HG02678 (cell line): Measurements from ENCODE around the gene EIF1AY.
"Not testable (repeated sequence)": the region's sequence is repeated elsewhere in the genome, so short reads cannot be mapped to it uniquely, and the experiment has no call there.

Experiments used
- ATAC-seq: cut with Tn5 transposase; IDR thresholded peaks from one replicate; pipeline ENCODE4 v1.9.1; 2021; ENCODE audit warnings: mild to moderate bottlenecking, moderate library complexity; ENCODE audit not compliant: unreplicated experiment

EIF1AY gene, protein sequence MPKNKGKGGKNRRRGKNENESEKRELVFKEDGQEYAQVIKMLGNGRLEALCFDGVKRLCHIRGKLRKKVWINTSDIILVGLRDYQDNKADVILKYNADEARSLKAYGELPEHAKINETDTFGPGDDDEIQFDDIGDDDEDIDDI

GRCh38 chrY:20575531-20576121 lies at the start of gene EIF1AY:
Gene EIF1AY (plus strand): TSS chrY:20575776. CDS start chrY:20575872, 96 bp downstream.
- peak; percentile 96 for ATAC-seq

GRCh38 chrY:20528435-20528834 lies 47.1 kb upstream of the EIF1AY start:
- ATAC-seq: no peak

DNA sequence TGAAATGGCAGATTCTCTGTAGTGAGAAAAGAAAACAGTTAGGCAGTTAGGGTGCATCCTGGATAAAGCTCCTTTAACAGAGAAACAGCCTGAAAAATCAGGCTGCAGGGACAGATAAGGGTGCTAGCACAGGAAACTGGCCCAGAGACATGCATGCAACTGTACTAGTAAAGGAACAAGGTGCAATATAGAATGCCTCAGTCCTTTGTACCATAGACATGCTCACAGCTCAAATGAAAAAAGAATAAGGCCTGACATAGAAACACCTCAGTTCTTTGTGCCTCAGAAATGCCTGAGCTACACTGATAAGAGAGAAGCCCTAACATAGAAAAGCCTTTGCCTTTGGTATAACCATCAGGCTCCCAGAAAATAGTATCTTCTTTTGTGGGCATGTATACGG lies 37.4 kb upstream of the EIF1AY start:
- no peak for ATAC-seq

GRCh38 chrY:20538933-20539332 lies 36.6 kb upstream of the EIF1AY start:
- no peak for ATAC-seq

DNA sequence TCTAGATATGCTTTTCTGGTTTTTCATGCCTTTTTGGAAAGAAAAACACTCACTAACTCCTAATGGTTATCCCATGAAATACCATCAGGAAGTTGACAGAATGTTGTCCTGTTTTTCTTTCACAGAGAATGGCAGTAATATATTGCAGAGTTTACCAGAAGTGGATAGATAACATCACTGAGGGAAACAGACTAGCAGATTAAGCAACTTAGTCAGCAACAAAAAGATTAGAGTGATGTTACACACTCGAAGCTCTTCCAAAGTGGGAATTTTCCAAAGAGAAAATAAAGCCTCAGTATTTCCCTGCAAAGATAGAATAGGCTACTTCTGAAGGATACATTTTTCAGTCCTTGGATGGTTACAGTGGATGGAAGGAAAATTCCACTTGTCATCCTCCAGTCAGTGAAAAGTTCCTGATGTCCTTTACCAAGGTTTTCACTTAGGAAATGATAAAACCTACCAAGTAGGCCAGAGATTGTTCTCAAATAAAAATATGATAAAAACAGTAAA lies 31.1 kb upstream of the EIF1AY start:
- ATAC-seq: no peak

- no peak for ATAC-seq
Observed at GRCh38 chrY:20546071-20546470, 29.5 kb upstream of the EIF1AY start.

DNA sequence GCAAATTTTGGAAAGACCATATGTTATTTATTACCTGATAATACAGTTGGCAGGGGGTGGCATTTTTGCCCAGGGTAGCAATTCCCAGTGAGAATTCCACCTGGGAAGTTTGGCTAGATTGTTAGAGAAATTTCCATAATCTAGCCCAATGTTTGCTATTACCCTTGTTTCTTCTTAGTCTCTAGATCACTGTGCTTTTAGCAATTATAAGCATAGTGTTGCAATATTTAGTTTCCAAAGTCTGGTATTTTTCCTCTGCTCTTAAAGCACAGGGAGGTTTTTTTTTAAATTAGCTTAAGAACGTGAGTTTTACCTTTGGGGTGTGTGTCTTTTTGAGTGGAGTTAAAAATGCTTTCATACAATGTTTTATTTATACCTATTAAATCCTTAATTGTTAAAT lies 26.3 kb upstream of the EIF1AY start:
- no peak for ATAC-seq

GRCh38 chrY:20551840-20552239 lies 23.7 kb upstream of the EIF1AY start:
- ATAC-seq: no peak

DNA sequence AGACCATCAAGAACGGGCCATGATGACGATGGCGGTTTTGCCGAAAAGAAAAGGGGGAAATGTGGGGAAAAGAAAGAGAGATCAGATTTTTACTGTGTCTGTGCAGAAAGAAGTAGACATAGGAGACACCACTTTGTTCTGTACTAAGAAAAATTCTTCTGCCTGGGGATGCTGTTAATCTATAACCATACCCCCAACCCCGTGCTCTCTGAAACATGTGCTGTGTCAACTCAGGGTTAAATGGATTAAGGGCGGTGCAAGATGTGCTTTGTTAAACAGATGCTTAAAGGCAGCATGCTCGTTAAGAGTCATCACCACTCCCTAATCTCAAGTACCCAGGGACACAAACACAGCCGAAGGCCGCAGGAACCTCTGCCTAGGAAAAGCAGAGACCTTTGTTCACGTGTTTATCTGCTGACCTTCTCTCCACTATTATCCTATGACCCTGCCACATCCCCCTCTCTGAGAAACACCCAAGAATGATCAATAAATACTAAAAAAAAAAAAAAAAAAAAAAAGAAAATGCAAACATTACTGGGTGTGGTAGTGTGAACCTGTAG lies 22.7 kb upstream of the EIF1AY start:
- not testable (repeated sequence) for ATAC-seq

DNA sequence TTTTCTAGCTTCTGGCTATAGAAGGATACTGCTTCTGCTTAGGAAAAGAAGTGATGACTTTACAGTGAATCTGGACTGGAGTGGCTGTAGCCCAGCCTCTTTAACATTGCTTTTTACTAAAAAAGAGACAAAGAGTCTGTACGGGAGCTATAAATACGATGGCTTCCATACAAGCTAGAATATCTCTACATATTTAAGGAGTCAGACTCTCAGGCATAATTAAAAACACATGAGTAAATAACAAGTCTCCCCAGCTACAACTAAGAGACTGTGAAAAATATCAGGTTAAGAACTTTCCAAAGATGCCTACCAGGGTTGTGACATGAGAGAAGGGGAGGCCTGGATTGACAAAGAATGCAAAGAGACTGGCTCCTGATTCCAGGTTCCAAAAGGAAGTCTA lies 19.8 kb upstream of the EIF1AY start:
- ATAC-seq: no peak

GRCh38 chrY:20558677-20559076 lies 16.9 kb upstream of the EIF1AY start:
- ATAC-seq: no peak

- no peak for ATAC-seq
Observed at GRCh38 chrY:20559873-20560512, 15.6 kb upstream of the EIF1AY start.

DNA sequence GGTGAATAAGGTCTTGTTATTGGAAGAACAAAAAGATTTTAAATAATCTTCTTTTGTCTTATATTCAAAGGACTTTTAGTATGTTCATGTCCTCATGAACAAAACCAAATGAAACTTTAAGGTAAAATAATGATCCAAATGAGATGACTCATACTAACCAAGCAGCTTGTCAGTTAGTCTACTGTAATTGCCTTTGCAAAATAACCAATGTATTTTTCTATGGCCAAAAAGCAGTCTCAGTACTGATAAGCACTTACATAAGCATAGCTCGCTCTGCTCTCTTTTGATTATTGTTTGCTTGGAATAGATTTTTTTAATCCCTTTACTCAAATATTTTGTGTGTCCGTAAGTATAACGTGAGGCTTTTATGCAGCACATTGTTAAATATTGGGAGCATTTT lies 4.3 kb upstream of the EIF1AY start:
- no peak for ATAC-seq

DNA sequence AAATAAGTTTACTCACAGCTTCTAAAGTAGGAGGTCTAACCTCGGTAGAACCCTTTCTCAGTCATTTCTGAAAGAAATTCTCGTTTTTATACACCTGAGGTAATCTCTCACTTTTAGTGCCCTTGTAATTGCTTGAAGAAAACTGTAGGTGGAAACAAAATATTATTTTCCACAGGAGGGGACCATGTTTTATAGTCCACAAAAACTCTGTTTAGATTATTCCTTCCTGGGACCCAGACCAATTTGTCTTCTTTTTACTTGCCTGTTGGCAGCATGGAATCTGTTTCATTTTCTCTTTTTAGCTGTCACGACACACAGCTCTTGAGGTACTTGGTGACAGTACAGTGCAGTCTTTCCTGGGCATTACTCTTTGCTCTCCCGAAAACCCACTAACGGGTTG lies 930 bp downstream of the EIF1AY start:
- no peak for ATAC-seq

- no peak for ATAC-seq
Observed at GRCh38 chrY:20578206-20578605, 2.6 kb downstream of the EIF1AY start.

DNA sequence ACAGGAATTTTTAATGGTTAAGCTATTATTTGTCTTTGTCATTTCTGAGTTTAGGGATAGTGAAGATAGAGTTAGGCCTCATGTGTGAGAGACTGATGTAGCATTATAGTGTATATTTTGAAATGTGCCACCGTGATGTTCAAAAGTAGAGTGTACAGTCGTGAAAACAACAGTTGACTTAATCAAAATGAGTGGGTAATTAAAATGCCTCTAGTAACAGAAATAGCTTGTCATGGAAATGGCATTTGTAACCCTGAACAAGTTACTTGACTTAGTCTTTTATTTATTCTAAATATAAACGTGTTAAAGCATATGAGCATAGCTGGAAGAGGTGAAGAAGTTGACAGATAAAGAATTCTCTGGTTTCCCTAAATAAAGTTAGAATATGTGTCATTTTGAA lies 6.1 kb downstream of the EIF1AY start:
- no peak for ATAC-seq

- ATAC-seq: no peak
Observed at GRCh38 chrY:20586161-20586560, 10.6 kb downstream of the EIF1AY start.
